AG09309 (cell line): ENCODE measurements around the gene RBMS1.

ENCODE experiments used
- DNase-seq: peaks from one replicate; pipeline ENCODE4 v3.0.0-alpha.2; 2010; ENCODE audit warnings: low read depth
- H3K4me3 ChIP-seq: 2 replicates; pipeline ENCODE4 v1.5.1; 2011; ENCODE audit warnings: mild to moderate bottlenecking, low read depth, low read length, moderate library complexity; ENCODE audit not compliant: control insufficient read depth
- TF ChIP-seq, protein P1 (sequence below): IDR thresholded peaks from 2 replicates; pipeline ENCODE4 v1.5.1; 2011; ENCODE audit warnings: mild to moderate bottlenecking, low read depth, low read length, inconsistent platforms; ENCODE audit not compliant: insufficient read depth, control insufficient read depth; ENCODE audit errors: missing control alignments

Gene RBMS1

DNA sequence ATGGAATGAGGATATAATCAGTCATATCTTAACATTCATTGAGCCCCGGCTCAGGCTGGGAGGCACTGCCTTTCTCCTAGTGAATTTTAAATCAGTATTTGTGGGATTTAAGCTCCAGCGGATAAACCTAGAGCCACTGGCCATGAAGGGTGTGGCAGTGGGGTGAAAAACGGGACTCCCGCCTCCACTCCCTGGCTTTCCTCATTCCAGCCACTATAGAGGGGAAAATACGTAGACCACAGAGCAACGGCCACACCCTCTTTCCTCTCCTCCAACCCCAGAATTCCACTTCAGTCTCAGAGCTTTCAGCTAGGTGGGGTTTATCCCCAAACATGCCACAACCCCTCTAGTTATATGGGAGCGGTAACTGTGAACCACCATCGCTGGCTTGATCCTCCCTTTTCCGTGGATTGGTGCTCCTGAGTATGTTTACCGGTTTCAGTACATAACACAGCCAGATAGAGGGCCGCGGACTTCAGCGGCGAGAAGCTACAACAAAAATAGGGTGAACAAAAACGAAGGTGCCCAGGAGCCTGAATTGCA is 223.0 kb downstream of the RBMS1 start:
- peak overlapping the region; percentile 45 for H3K4me3 ChIP-seq
- TF ChIP-seq, protein P1, sequence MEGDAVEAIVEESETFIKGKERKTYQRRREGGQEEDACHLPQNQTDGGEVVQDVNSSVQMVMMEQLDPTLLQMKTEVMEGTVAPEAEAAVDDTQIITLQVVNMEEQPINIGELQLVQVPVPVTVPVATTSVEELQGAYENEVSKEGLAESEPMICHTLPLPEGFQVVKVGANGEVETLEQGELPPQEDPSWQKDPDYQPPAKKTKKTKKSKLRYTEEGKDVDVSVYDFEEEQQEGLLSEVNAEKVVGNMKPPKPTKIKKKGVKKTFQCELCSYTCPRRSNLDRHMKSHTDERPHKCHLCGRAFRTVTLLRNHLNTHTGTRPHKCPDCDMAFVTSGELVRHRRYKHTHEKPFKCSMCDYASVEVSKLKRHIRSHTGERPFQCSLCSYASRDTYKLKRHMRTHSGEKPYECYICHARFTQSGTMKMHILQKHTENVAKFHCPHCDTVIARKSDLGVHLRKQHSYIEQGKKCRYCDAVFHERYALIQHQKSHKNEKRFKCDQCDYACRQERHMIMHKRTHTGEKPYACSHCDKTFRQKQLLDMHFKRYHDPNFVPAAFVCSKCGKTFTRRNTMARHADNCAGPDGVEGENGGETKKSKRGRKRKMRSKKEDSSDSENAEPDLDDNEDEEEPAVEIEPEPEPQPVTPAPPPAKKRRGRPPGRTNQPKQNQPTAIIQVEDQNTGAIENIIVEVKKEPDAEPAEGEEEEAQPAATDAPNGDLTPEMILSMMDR: no peak
- no peak for DNase-seq

DNA sequence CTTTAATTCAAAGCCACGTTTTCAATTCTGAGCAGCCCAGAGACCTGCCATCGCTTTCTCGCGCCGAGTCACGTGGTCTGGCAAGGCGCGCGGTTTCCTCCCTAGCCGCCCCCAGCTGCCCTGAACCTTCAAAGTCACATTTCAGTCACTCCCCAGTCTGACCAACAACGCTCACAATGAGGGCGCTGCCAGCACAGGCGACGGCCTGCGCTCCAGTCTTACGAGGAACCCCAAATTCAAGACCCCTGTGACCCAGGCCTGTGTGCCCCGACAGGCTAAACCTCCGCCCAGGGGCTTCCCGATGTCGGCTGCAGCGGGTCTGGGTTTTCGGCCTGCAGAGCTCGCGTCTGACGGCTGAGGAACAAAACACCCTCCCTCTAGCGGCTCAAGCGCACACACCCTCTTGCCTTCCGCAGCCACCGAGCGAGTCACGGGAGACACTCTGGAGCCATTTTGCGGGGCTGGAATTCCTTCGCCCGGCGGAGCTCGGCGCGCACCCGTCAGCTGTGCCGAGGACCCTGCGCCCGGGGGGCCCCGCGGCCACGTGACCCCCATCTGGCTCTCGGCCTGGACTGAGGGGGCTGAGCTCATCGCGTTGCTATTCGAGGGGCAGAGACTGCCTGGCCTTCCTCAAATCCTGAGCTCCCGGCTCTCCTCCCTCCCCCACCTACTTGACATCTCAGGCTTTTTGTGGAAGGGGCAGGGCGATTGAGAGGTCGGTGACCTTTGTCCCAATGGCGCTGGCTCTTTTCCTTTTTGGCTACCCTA is 223.6 kb downstream of the RBMS1 start:
- peak; percentile 55 for DNase-seq
- TF ChIP-seq, protein P1: peak; percentile 78
- peak overlapping the region; percentile 45 for H3K4me3 ChIP-seq

DNA sequence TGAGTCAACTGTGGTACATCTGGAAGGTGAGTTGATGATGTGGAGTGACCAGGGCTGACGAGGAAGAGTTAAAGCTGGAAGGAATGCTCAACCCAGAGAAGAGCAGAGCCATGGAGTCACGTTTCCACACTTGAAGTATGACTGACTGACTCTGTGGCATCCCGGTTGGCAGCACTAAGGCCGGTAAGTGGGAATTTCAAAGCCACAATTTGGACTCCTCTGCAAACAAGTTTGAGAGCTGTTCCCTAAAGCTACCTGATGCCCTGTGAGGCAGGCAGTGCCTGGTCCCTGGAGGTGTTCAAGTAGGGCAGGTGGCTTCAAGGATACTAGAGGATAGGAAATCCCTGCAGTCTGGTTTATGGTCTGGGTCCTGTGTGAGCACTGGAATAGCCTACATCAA is 224.2 kb downstream of the RBMS1 start:
- peak overlapping the region; percentile 45 for H3K4me3 ChIP-seq
- TF ChIP-seq, protein P1: no peak
- no peak for DNase-seq

DNA sequence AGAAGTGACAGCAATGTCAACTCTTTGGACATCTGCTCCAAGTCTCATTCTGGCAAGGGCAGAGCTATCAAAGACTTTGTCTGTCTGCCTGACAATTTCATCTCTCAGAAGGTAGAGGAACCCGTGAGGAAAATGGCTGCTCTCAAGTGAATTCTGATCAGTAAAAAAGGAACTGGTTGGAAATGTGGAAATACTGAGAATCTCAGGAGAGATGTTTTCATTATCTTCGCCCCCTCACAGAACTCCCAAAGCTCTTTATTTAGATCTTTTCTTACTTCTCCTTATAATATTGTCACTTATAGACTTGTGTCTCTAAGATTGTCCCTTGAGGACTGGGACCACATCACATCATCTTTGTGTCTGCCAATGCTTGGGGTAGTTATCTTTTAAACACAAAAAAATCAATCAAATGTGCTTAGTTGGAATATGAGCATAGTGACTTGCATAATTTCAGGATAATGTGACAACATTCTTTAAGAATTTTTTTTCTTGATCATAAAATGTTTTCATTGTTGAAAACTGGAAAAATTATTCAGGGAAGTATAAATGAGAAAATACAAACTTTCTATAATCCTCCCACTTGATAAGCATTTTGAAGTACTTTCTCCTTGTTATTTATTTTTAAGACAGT is 225.3 kb downstream of the RBMS1 start:
- no peak overlapping the region for H3K4me3 ChIP-seq
- TF ChIP-seq, protein P1: no peak
- no peak for DNase-seq

DNA sequence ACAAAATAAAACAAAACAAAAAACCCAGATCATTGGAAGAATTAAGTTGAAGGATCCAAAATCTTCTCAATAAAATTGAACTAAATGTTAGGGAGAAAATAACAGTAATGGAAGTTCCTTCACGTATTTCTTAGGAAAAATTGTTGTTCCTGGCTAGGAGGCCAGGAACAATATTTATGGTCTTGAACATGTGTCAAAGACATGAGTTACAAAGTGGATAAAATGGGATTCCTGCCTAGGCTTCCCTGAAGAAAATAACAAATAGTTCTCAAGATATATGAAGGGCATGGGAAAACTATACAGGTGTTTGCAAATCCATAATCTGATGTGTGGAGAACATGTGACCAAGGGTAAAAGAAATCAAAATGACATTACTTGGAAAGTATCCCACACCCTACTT is 225.9 kb downstream of the RBMS1 start:
- TF ChIP-seq, protein P1: no peak
- H3K4me3 ChIP-seq: no peak overlapping the region
- DNase-seq: no peak

DNA sequence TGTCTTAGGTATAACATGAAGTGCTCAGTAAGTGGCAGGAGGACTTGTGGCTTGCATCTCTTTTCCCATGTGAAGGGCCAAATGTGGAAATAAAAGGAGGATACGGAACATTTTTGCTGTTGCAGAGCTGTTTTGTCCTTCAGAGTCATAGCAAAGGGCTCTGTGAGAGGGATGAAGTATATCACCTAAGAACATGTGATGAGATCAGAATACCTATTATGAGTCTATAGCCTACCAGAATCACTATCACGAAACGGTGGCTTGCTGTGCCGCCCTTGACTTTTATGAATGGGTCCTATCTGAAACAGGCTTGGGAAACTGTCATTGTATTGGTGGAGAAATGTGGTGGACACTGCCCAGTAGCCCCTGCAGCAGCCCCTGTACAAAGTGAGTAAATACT is 226.6 kb downstream of the RBMS1 start:
- TF ChIP-seq, protein P1: no peak
- no peak for DNase-seq
- no peak overlapping the region for H3K4me3 ChIP-seq
